ENCODE results near the gene UBR3.
A peak's percentile ranks its signal among the peaks of the same experiment; 100 is the strongest.
"Not testable (repeated sequence)": the region's sequence is repeated elsewhere in the genome, so short reads cannot be mapped to it uniquely, and the experiment has no call there.

UBR3 gene

DNA sequence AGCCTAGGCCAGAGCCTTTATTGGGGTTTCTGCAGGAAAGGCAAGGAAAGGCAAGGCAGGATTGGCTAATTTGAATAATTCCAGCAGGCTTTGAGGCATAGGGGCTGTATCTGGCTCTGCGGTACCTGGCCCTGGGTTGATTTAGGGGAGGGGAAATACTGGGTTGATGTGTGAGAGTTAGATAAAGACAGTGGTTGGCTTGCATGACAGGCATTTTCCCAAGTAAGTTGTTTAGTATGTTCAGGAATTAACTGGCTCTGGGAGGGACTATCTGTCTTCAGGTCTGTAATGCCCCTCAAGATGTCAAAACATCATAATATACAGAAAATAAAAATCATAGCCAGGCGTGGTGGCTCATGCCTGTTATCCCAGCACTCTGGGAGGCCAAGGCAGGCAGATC is 98.7 kb downstream of the UBR3 start:
- TF ChIP-seq, protein P1, sequence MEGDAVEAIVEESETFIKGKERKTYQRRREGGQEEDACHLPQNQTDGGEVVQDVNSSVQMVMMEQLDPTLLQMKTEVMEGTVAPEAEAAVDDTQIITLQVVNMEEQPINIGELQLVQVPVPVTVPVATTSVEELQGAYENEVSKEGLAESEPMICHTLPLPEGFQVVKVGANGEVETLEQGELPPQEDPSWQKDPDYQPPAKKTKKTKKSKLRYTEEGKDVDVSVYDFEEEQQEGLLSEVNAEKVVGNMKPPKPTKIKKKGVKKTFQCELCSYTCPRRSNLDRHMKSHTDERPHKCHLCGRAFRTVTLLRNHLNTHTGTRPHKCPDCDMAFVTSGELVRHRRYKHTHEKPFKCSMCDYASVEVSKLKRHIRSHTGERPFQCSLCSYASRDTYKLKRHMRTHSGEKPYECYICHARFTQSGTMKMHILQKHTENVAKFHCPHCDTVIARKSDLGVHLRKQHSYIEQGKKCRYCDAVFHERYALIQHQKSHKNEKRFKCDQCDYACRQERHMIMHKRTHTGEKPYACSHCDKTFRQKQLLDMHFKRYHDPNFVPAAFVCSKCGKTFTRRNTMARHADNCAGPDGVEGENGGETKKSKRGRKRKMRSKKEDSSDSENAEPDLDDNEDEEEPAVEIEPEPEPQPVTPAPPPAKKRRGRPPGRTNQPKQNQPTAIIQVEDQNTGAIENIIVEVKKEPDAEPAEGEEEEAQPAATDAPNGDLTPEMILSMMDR (IDR thresholded peaks at IDR 0.05; ENCODE audit: insufficient read depth, low read length, poor library complexity, severe bottlenecking), result no peak
- no peak overlapping the region for H3K4me3 ChIP-seq (replicated peaks; ENCODE audit: low read depth, low read length)
- H3K27me3 ChIP-seq (replicated peaks; ENCODE audit: control insufficient read depth, insufficient read depth, low read length), result no peaks in the 10 kb centered on the region
- no peaks in the 10 kb centered on the region for H3K36me3 ChIP-seq (ENCODE audit: control insufficient read depth, insufficient read depth, low read length)
- no peak for DNase-seq (ENCODE audit: extremely low read depth, insufficient read length)

DNA sequence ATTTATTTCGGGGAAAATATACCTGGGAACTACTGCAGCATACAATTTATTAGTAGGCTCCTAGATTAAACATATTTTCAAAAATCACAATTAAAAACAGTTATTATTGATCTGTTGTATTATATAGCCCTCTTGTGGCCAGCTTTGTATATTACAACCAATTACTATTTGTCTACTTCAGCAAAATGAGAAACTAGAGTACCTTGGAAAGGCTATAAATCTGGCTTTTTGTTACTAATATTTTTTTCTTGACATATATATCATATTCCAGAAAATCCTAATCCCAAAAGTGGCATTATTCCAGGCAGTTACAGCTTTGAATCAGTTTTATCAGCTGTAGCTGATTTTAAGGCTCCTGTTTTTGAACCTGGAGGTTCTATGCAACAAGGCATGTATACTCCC is 101.2 kb downstream of the UBR3 start:
- H3K36me3 ChIP-seq (ENCODE audit: control insufficient read depth, insufficient read depth, low read length), result no peaks in the 10 kb centered on the region
- H3K27me3 ChIP-seq (replicated peaks; ENCODE audit: control insufficient read depth, insufficient read depth, low read length), result no peaks in the 10 kb centered on the region
- peak; percentile 9 for DNase-seq (ENCODE audit: extremely low read depth, insufficient read length)
- H3K4me3 ChIP-seq (replicated peaks; ENCODE audit: low read depth, low read length), result no peak overlapping the region
- TF ChIP-seq, protein P1 (IDR thresholded peaks at IDR 0.05; ENCODE audit: insufficient read depth, low read length, poor library complexity, severe bottlenecking), result peak; percentile 43

DNA sequence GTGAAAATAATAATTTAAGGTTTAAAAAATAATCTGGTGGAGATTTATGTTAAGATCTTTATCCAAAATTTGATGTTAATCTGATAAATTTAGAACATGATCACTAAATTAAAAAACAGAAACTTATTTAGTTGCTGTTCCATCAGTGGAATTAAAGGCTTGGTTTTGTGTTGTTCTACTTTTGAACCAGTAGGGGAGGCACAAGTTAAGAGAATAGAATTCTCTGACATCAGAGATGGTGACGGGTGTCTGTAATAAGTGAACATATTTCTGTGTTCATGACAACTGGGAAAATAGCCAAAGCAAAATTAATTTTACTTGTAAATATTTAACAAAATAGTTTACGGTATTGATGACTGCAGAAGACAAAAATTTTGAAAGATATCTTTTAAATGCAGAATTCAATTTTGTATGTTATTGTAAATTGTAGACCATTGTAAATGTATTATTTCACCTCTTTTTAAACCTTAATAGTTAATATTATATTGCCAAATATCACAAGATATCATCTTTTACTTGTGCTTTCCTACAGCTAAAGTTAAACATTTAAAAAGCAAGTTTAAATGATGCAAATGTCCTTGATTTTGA is 106.0 kb downstream of the UBR3 start:
- TF ChIP-seq, protein P1 (IDR thresholded peaks at IDR 0.05; ENCODE audit: insufficient read depth, low read length, poor library complexity, severe bottlenecking), result peak; percentile 65
- no peak for DNase-seq (ENCODE audit: extremely low read depth, insufficient read length)
- no peaks in the 10 kb centered on the region for H3K27me3 ChIP-seq (replicated peaks; ENCODE audit: control insufficient read depth, insufficient read depth, low read length)
- H3K36me3 ChIP-seq (ENCODE audit: control insufficient read depth, insufficient read depth, low read length), result no peaks in the 10 kb centered on the region; the same call in 1 of the 2 replicates
- H3K4me3 ChIP-seq (replicated peaks; ENCODE audit: low read depth, low read length), result no peak overlapping the region

DNA sequence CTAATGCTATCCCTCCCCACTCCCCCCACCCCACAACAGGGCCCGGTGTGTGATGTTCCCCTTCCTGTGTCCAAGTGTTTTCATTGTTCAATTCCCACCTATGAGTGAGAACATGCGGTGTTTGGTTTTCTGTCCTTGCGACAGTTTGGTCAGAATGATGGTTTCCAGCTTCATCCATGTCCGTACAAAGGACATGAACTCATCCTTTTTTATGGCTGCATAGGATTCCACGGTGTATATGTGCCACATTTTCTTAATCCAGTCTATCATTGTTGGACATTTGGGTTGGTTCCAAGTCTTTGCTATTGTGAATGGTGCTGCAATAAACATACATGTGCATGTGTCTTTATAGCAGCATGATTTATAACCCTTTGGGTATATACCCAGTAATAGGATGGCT is 109.4 kb downstream of the UBR3 start:
- DNase-seq (ENCODE audit: extremely low read depth, insufficient read length); H3K27me3 ChIP-seq (replicated peaks; ENCODE audit: control insufficient read depth, insufficient read depth, low read length); H3K4me3 ChIP-seq (replicated peaks; ENCODE audit: low read depth, low read length); H3K36me3 ChIP-seq (ENCODE audit: control insufficient read depth, insufficient read depth, low read length): not testable (repeated sequence)

DNA sequence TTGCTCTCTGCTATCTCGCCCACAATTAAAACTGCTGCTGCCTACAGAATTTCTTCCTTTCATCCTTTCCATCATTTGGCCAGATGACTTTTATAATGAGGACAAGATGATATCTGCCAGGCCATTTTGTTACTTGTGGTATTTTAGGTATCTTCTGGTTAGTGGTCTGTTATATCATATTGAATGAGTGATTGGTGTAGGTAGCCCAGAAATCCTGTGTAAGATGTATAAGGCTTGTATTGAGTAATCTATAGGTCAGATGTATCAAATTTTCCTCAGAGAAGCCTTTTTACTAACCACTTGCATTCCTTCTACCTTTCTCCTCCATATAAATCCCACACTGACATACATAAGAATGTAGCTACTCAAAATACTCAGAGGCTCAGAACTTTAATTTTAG is 118.3 kb downstream of the UBR3 start:
- H3K4me3 ChIP-seq (replicated peaks; ENCODE audit: low read depth, low read length), result no peak overlapping the region
- no peak for DNase-seq (ENCODE audit: extremely low read depth, insufficient read length)
- TF ChIP-seq, protein P1 (IDR thresholded peaks at IDR 0.05; ENCODE audit: insufficient read depth, low read length, poor library complexity, severe bottlenecking), result no peak
- peaks cover 4% of the 10 kb centered on the region for H3K36me3 ChIP-seq (ENCODE audit: control insufficient read depth, insufficient read depth, low read length)
- no peaks in the 10 kb centered on the region for H3K27me3 ChIP-seq (replicated peaks; ENCODE audit: control insufficient read depth, insufficient read depth, low read length)

DNA sequence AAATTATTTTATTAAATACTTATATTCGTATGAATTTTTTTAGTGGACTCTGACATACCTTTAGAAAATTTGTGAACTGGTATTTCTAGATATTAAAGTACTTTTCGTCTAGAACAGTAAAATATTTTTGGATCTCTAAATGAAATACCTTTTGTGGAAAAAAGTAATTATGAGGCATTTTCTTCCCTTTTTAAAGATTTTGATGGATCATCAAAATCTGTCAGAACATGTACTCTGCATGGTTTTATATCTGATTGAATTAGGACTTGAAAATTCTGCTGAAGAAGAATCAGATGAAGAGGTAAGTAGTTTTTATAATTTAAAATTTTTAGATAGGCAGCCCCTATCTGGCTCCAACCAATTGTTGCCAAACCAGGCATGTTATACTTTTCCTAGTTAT is 118.8 kb downstream of the UBR3 start:
- H3K27me3 ChIP-seq (replicated peaks; ENCODE audit: control insufficient read depth, insufficient read depth, low read length), result no peaks in the 10 kb centered on the region
- peaks cover 4% of the 10 kb centered on the region for H3K36me3 ChIP-seq (ENCODE audit: control insufficient read depth, insufficient read depth, low read length)
- DNase-seq (ENCODE audit: extremely low read depth, insufficient read length), result no peak
- TF ChIP-seq, protein P1 (IDR thresholded peaks at IDR 0.05; ENCODE audit: insufficient read depth, low read length, poor library complexity, severe bottlenecking), result no peak
- H3K4me3 ChIP-seq (replicated peaks; ENCODE audit: low read depth, low read length), result no peak overlapping the region

Measured in GM06990 (cell line).